HCT116 (cell line): Measurements from ENCODE around the gene BLID.

Source experiments
- EZH2 ChIP-seq: fragments of 200-600 bp; sonication (generic); IDR thresholded peaks from 2 replicates; pipeline ENCODE4 v1.6.1; 2017; ENCODE audit warnings: antibody characterized with exemption, mixed run types
- EZH2phosphoT487 ChIP-seq: fragments of 200-600 bp; IDR thresholded peaks from 2 replicates; pipeline ENCODE4 v1.6.1; 2018; ENCODE audit warnings: antibody characterized with exemption, borderline replicate concordance
- JUND ChIP-seq: IDR thresholded peaks from 2 replicates; pipeline ENCODE4 v1.6.1; 2012
- MAX ChIP-seq: IDR thresholded peaks from 2 replicates; pipeline ENCODE4 v1.6.1; 2012
- POLR2A ChIP-seq: IDR thresholded peaks from 2 replicates; pipeline ENCODE4 v1.7.0; 2011; ENCODE audit warnings: borderline replicate concordance; ENCODE audit not compliant: insufficient read depth, insufficient read length; ENCODE audit errors: extremely low read depth
- POLR2AphosphoS5 ChIP-seq: IDR thresholded peaks from 2 replicates; pipeline ENCODE4 v1.6.1; 2011; ENCODE audit warnings: mild to moderate bottlenecking, low read depth, low read length, moderate library complexity
- RAD21 ChIP-seq: IDR thresholded peaks from 2 replicates; pipeline ENCODE4 v1.6.1; 2012; ENCODE audit warnings: low read depth, mild to moderate bottlenecking
- SIN3A ChIP-seq: IDR thresholded peaks from 2 replicates; pipeline ENCODE4 v1.6.1; 2012; ENCODE audit warnings: low read depth
- SP1 ChIP-seq: IDR thresholded peaks from 2 replicates; pipeline ENCODE4 v1.6.1; 2012; ENCODE audit warnings: low read depth
- YY1 ChIP-seq: IDR thresholded peaks from 2 replicates; pipeline ENCODE4 v1.6.1; 2011; ENCODE audit warnings: low read length, low read depth, moderate library complexity, mild to moderate bottlenecking; ENCODE audit not compliant: insufficient replicate concordance; ENCODE audit errors: extremely low read depth
- ZNF274 ChIP-seq: fragments of 200-500 bp; sonication (Bioruptor generic); IDR thresholded peaks from 2 replicates; pipeline ENCODE4 v1.6.1; 2014; ENCODE audit warnings: mild to moderate bottlenecking, low read depth, low read length, inconsistent platforms
- TF ChIP-seq, protein P1 (sequence below), 3 experiments: fragments of 200-600 bp in 1 of 3; sonication (generic) in 1 of 3; IDR thresholded peaks in 2 of 3; conservative IDR thresholded peaks in 1 of 3; 2 replicates each; pipeline ENCODE4 v1.5.1; 2012 to 2017; ENCODE audit warnings: low read depth in 2 of 3, low read length in 2 of 3, antibody characterized with exemption in 1 of 3, borderline replicate concordance in 1 of 3, control low read depth in 1 of 3, mild to moderate bottlenecking in 1 of 3, mixed read lengths in 1 of 3, mixed run types in 1 of 3, moderate library complexity in 1 of 3; ENCODE audit not compliant: insufficient read depth in 1 of 3
- TF ChIP-seq, protein P2 (sequence below): IDR thresholded peaks from 2 replicates; pipeline ENCODE4 v1.6.1; 2012; ENCODE audit warnings: low read depth

DNA sequence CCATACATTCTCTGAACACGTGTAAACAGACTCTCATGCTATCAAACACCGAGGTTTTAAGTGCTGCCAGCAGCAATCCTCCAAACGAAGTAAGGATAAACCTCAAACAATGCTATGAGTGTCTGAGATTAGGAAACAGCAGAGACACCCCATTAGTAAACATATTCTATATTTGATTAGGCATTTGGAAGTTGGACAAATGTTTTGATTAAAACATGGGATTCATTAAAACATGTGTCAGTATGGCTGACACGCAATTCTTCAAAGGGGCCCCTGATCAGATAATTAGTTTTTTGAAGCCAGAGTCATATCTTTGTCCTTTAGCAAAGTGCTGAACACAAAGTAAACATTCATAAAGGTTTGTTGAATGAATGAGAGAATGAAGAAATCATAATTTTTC lies 33.2 kb upstream of the BLID start:
- TF ChIP-seq EZH2 (no peak), SP1 (peak; percentile 20; the same call in 1 of the 2 replicates), POLR2A (no peak), POLR2AphosphoS5 (0 out of 2 replicates have a peak, but pooled peaks have one; percentile 9), MAX (peak; percentile 31; the same call in 1 of the 2 replicates), EZH2phosphoT487 (no peak), SIN3A (peak; percentile 37; the same call in 1 of the 2 replicates), RAD21 (no peak), ZNF274 (no peak), YY1 (no peak), JUND (0 out of 2 replicates have a peak, but pooled peaks have one; percentile 25)
- TF ChIP-seq, protein P1, sequence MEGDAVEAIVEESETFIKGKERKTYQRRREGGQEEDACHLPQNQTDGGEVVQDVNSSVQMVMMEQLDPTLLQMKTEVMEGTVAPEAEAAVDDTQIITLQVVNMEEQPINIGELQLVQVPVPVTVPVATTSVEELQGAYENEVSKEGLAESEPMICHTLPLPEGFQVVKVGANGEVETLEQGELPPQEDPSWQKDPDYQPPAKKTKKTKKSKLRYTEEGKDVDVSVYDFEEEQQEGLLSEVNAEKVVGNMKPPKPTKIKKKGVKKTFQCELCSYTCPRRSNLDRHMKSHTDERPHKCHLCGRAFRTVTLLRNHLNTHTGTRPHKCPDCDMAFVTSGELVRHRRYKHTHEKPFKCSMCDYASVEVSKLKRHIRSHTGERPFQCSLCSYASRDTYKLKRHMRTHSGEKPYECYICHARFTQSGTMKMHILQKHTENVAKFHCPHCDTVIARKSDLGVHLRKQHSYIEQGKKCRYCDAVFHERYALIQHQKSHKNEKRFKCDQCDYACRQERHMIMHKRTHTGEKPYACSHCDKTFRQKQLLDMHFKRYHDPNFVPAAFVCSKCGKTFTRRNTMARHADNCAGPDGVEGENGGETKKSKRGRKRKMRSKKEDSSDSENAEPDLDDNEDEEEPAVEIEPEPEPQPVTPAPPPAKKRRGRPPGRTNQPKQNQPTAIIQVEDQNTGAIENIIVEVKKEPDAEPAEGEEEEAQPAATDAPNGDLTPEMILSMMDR (IDR thresholded peaks at IDR 0.05 in 2 of 3, conservative IDR thresholded peaks at IDR 0.05 in 1 of 3; ENCODE audit: borderline replicate concordance in 1 of 3, insufficient read depth in 1 of 3, low read depth in 2 of 3, low read length in 2 of 3): no peak
- TF ChIP-seq, protein P2, sequence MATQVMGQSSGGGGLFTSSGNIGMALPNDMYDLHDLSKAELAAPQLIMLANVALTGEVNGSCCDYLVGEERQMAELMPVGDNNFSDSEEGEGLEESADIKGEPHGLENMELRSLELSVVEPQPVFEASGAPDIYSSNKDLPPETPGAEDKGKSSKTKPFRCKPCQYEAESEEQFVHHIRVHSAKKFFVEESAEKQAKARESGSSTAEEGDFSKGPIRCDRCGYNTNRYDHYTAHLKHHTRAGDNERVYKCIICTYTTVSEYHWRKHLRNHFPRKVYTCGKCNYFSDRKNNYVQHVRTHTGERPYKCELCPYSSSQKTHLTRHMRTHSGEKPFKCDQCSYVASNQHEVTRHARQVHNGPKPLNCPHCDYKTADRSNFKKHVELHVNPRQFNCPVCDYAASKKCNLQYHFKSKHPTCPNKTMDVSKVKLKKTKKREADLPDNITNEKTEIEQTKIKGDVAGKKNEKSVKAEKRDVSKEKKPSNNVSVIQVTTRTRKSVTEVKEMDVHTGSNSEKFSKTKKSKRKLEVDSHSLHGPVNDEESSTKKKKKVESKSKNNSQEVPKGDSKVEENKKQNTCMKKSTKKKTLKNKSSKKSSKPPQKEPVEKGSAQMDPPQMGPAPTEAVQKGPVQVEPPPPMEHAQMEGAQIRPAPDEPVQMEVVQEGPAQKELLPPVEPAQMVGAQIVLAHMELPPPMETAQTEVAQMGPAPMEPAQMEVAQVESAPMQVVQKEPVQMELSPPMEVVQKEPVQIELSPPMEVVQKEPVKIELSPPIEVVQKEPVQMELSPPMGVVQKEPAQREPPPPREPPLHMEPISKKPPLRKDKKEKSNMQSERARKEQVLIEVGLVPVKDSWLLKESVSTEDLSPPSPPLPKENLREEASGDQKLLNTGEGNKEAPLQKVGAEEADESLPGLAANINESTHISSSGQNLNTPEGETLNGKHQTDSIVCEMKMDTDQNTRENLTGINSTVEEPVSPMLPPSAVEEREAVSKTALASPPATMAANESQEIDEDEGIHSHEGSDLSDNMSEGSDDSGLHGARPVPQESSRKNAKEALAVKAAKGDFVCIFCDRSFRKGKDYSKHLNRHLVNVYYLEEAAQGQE: no peak
